Hematopoietic multipotent progenitor cell (in vitro differentiated cells): ENCODE data around the gene ATP4A. TPM values are rescaled to one million over a fixed set of nuclear protein-coding genes. Genes with fewer than 3 reads are reported as not detected.

Experiments
- DNase-seq, 3 donors: peaks; one replicate each; pipeline ENCODE4 v3.0.0-alpha.2; 2011 to 2015; ENCODE audit warnings: low read depth in 2 of 3, low spot score in 2 of 3
- total RNA-seq: library from RNA; depleted of rRNA; stranded (reverse); fragments of >200 nt; gene quantifications from one replicate; pipeline ENCODE4 v1.2.3, GENCODE V29; 2012

Gene ATP4A
- total RNA-seq, 1 donor: not detected

DNA sequence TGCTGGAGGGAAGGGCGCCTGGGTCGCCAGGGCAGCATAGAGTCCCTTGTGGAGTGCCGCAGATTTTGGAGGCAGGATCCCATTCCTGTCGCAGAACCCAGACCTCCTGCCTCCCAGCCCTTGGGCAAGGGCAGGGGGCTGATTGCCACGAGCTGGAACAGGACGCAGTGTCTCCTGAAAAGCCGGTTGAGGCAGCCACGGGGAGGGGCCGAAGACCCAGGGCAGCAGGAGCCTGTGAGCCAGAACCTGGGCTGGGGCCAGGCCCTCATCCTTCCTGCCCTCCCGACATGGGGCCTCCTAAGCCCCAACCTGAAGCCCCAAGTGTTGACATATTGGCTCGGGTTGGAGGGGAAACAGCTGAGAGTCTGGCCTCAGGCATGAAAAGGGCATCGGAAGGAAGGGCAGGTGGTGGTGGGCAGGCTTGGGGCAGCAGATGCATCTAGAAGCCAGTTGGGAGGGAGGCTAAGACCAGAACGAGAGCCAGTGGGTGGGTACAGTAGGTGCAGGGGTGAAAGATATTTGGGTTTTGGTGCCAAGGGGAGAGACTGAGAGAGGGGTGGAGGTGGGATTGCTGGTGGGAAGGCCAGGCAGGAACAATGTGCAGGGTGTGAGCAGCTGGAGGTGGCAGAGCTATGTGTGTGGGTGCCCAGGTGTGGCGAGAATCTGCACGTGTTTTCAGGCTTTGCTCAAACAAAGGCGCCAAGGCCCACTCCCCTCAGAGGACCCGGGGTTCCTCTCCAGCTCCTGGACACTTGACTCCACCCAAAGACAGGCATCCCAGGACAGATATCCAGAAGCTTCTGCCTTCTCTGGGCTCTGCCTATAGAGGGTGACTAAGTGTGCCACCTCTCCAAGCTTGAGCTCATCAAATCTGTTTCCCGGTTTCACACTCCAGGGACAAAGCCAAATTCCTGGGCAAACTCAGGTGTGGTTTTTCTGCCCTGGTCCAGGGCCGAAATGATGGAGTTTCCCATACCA is 33.9 kb downstream of the ATP4A start:
- DNase-seq: peak in 1 of 3 donors; percentile 86

DNA sequence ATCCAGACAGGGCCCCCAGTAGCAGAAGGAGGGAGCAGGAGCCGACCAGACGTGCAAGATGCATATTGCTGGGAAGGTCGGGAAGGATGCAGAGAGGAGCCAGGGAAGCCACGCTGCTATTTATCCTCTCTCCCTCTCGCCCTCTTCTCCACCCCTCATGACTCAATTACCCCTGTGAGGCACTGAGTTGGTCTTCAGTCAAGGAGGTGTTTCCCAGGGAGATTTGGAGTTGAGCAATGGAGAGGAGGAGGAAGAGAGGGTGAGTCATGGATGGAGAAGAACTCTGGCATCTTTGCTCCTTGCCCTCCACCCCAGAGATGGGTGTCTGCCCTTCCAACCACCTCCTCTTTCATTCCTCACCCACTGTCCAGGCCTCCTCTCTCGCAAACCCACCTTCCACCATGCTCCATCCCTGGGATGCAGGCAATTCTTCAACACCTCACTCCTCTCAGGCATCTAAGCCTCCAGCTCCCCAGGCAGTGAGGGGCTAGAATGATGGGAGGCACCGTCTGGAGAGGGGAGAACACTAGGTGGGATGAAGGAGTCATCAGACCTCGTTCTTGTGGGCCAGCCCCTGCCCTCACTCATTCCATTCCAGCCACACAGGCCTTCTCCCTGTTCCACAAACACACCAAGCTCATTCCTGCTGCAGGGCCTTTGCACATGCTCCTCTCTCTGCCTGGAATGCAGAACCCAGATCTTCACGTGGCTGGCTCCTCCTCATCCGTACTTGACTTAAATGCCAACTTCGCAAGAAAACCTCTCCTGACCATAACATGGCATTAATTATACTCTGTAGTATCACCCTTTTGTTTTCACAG is 35.0 kb downstream of the ATP4A start, which contains the start of gene SBSN:
Gene SBSN, minus strand, starts transcription at position 94 of the 821 bp plus-strand sequence. Its CDS starts 30 bp downstream, at position 64.
- DNase-seq: no peak

DNA sequence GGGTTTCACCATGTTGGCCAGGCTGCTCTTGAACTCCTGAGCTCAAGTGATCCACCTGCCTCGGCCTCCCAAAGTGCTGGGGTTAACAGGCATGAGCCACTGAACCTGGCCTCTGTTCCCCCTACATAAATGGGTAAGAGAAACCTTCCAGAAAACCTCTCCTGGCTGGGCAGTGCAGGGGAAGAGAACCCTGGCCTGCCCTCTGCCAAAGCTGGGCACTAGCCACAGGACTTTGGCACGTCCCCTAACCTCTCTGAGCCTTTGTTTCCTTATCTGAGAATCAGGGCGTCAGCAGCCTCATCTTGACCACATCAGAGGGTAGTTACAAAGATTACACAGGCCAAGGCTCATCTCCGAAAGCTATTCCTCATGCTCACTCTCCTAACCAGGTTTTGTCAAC is 37.6 kb downstream of the ATP4A start:
- no peak for DNase-seq

GRCh38 chr19:35524181-35524837 is 39.1 kb downstream of the ATP4A start:
- DNase-seq: no peak

GRCh38 chr19:35522745-35523327 is 40.6 kb downstream of the ATP4A start:
- DNase-seq: no peak

GRCh38 chr19:35521124-35521743 is 42.2 kb downstream of the ATP4A start:
- no peak for DNase-seq

GRCh38 chr19:35519291-35519690 is 44.2 kb downstream of the ATP4A start:
- DNase-seq: no peak

GRCh38 chr19:35518313-35518712 is 45.1 kb downstream of the ATP4A start:
- DNase-seq: no peak

- DNase-seq: no peak
Observed at GRCh38 chr19:35517342-35517741, 46.1 kb downstream of the ATP4A start.

GRCh38 chr19:35516310-35516709 is 47.1 kb downstream of the ATP4A start:
- no peak for DNase-seq

DNA sequence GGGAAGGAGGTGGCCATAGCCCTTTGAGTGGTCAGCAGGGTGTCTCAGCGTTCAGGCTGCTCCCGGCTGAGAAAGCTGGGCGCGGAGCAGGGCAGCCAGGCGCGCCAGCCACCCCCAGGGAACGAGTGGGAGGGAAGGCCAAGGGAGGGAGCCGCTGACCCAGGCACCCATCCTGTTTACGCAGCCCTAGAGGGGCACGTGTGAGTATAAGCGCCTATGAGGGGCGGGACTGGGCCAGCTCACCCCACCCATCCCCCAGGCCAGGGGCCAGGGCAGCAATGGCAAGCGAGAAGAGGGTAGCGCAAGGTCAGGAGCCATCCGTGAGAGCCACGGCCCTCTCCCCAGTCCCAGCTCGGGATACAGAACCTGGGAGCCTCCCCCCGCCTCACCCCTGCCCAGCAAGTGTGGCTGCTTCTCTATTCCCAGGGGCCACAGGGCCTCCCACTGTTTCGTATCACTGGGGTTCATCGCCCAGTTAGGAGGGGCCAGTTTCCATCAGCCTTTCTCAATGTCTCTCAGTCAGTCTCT is 49.1 kb downstream of the ATP4A start:
- DNase-seq: no peak

GRCh38 chr19:35513628-35514281 is 49.7 kb downstream of the ATP4A start, which contains the start of gene DMKN:
Gene DMKN (minus strand): TSS chr19:35513649. CDS start chr19:35513475, 174 bp downstream.
- no peak for DNase-seq

GRCh38 chr19:35512831-35513627 is 50.4 kb downstream of the ATP4A start:
- DNase-seq: no peak

GRCh38 chr19:35511337-35511736 is 52.1 kb downstream of the ATP4A start:
- no peak for DNase-seq

GRCh38 chr19:35510626-35510964 is 52.9 kb downstream of the ATP4A start:
- DNase-seq: no peak

DNA sequence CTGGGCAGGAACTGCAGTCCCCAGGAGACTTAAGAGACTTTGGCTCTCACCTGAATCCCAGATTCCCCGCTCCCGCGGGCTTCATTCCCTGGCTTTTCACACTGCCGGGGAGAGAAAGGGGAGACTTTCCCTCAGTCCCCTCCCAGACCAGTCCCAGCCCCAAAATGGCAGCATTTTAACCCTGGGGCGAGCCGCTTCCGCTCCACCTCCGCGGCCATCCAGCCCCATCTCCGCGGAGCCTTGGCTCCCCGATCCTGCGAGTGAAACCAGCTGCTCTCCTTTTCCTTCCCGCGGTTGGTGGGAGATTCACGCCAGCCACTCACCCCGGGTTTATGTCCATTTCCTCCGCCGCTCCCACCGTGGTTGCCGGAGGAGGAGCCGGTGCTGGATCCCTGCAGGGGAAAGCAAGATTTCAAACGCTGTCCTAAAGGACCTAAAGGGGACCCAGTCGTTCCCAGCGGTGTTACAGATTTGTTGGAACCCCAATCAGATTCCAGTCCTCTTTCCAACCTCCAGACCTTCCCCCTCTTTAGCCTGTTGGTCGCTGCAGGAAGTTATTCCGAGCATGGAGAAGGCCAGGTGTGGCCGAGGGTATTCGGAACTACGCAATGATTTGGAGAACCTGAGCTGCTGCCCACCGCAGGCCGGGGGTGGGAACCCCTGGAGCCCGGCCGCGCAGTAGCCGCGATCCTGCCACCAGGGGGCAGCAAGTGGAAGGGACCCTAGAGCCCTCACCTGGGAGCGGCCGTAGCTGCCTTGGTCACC is 53.4 kb downstream of the ATP4A start:
- peak; percentile 54 to 73 (median 67) for DNase-seq

DNA sequence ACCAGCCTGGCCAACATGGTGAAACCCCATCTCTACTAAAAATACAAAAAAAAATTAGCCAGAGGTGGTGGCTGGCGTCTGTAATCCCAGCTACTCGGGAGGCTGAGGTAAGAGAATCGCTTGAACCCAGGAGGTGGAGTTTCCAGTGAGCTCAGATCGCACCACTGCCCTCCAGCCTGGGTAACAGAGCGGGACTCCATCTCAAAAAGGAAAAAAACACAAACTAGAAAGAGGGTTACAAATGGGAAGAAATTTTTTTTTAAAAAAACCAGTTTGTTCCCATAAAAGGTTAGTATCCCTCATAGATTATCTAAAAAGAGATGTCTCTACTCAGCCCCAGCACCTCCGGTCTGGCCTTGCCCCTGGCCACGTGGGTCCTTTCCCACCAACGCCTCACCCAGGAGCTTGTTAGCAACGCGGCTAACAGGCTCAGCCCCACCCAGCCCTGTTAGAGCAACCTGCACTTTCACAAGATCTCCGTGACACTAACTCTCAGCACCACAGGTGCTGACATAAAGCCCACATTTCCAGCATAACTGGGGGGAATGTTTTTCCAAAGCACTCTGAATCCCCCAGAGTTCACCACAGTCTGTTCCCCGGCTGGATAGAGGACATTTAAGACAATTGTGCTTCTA is 54.3 kb downstream of the ATP4A start:
- peak in 2 of 3 donors; percentile 23 to 27 for DNase-seq
